GM12864 (cell line): Measurements from ENCODE around the gene STX2.

Experiments used
- DNase-seq: peaks from one replicate; pipeline ENCODE4 v3.0.0-alpha.2; 2011; ENCODE audit warnings: low read depth
- H3K4me3 ChIP-seq: 2 replicates; pipeline ENCODE4 v1.5.1; 2011; ENCODE audit warnings: mild to moderate bottlenecking, low read depth, low read length, control low read depth
- CTCF ChIP-seq: IDR thresholded peaks from 2 replicates; pipeline ENCODE4 v1.5.1; 2011; ENCODE audit warnings: low read depth, mild to moderate bottlenecking, moderate library complexity, low read length, control low read depth, inconsistent platforms; ENCODE audit errors: missing control alignments

The STX2 gene

GRCh38 chr12:130818635-130819576 is 20.1 kb downstream of the STX2 start:
- peak overlapping the region; percentile 49 for H3K4me3 ChIP-seq
- peak; percentile 74 for TF ChIP-seq CTCF
- no peak for DNase-seq

GRCh38 chr12:130818272-130818634 is 20.8 kb downstream of the STX2 start:
- TF ChIP-seq CTCF, result no peak
- DNase-seq, result no peak
- H3K4me3 ChIP-seq, result peak overlapping the region; percentile 49

- no peak for DNase-seq
- H3K4me3 ChIP-seq, result no peak overlapping the region
- no peak for TF ChIP-seq CTCF
Observed at GRCh38 chr12:130817804-130818203, 21.2 kb downstream of the STX2 start.

GRCh38 chr12:130816097-130816496 is 23.0 kb downstream of the STX2 start:
- TF ChIP-seq CTCF, result no peak
- no peak overlapping the region; the same call in 1 of the 2 replicates for H3K4me3 ChIP-seq
- DNase-seq, result no peak

- TF ChIP-seq CTCF, result no peak
- DNase-seq, result no peak
- H3K4me3 ChIP-seq, result peak overlapping the region; percentile 20; the same call in 1 of the 2 replicates
Observed at GRCh38 chr12:130815028-130815741, 23.9 kb downstream of the STX2 start.

- DNase-seq, result peak; percentile 61
- no peak for TF ChIP-seq CTCF
Observed at GRCh38 chr12:130813949-130814348, 25.1 kb downstream of the STX2 start.

More at GRCh38 chr12:130813949-130814348, 25.1 kb downstream of the STX2 start:
- H3K4me3 ChIP-seq, result peak overlapping the region; percentile 26
